GM19467 (cell line): ENCODE measurements around the gene LIMK1.

Experiments
- ATAC-seq: cut with Tn5 transposase; IDR thresholded peaks from one replicate; pipeline ENCODE4 v1.9.1; 2021; ENCODE audit warnings: mild to moderate bottlenecking, moderate library complexity; ENCODE audit not compliant: unreplicated experiment

LIMK1 gene

GRCh38 chr7:74053589-74054186 is 29.9 kb upstream of the LIMK1 start:
- no peak for ATAC-seq

GRCh38 chr7:74056096-74056915 is 27.3 kb upstream of the LIMK1 start:
- no peak for ATAC-seq

- ATAC-seq, result no peak
Observed at GRCh38 chr7:74057216-74057925, 26.2 kb upstream of the LIMK1 start.

GRCh38 chr7:74057987-74058386 is 25.6 kb upstream of the LIMK1 start:
- ATAC-seq, result no peak

- ATAC-seq, result no peak
Observed at GRCh38 chr7:74058486-74058885, 25.1 kb upstream of the LIMK1 start.

- no peak for ATAC-seq
Observed at GRCh38 chr7:74059037-74059436, 24.6 kb upstream of the LIMK1 start.

- no peak for ATAC-seq
Observed at GRCh38 chr7:74059681-74060588, 23.7 kb upstream of the LIMK1 start.

GRCh38 chr7:74061840-74062539 is 21.6 kb upstream of the LIMK1 start:
- no peak for ATAC-seq

GRCh38 chr7:74063223-74063641 is 20.4 kb upstream of the LIMK1 start:
- no peak for ATAC-seq

- ATAC-seq, result no peak
Observed at GRCh38 chr7:74063646-74064045, 20.0 kb upstream of the LIMK1 start.

- ATAC-seq, result no peak
Observed at GRCh38 chr7:74064696-74065095, 18.9 kb upstream of the LIMK1 start.

- no peak for ATAC-seq
Observed at GRCh38 chr7:74066626-74067025, 17.0 kb upstream of the LIMK1 start.

- ATAC-seq, result no peak
Observed at GRCh38 chr7:74068378-74069085, 15.1 kb upstream of the LIMK1 start.

- no peak for ATAC-seq
Observed at GRCh38 chr7:74069086-74069541, 14.5 kb upstream of the LIMK1 start.

GRCh38 chr7:74069790-74070618 is 13.6 kb upstream of the LIMK1 start:
- ATAC-seq, result no peak

- no peak for ATAC-seq
Observed at GRCh38 chr7:74070619-74070921, 13.0 kb upstream of the LIMK1 start.

GRCh38 chr7:74071121-74071520 is 12.5 kb upstream of the LIMK1 start:
- no peak for ATAC-seq

GRCh38 chr7:74074770-74075169 is 8.8 kb upstream of the LIMK1 start:
- ATAC-seq, result no peak

- ATAC-seq, result no peak
Observed at GRCh38 chr7:74078461-74078860, 5.1 kb upstream of the LIMK1 start.
